Gastroesophageal sphincter (tissue), 4 donors: ENCODE results near the gene ARHGEF26. TPM values are rescaled to one million over a fixed set of nuclear protein-coding genes. Genes with fewer than 3 reads are reported as not detected.

Experiments used
- ATAC-seq: fragments of 150-250 bp; one replicate; pipeline ENCODE4 v1.9.1; 2016; ENCODE audit warnings: mild to moderate bottlenecking, moderate library complexity
- H3K27ac ChIP-seq, 4 donors: fragments of 200-600 bp; sonication (generic) in 3 of 4; 1 replicate in 3 of 4; 2 replicates in 1 of 4; pipeline ENCODE4 v1.5.1; 2016 to 2019
- H3K27me3 ChIP-seq: fragments of 200-600 bp; sonication (generic); one replicate; pipeline ENCODE4 v1.5.1; 2019
- H3K36me3 ChIP-seq, 2 donors: fragments of 200-600 bp; sonication (generic); one replicate each; pipeline ENCODE4 v1.5.1; 2019; ENCODE audit warnings: control low read depth in 1 of 2
- H3K4me1 ChIP-seq, 3 donors: fragments of 200-600 bp; sonication (generic); 1 replicate in 2 of 3; 2 replicates in 1 of 3; pipeline ENCODE4 v1.5.1; 2016 to 2019; ENCODE audit warnings: control low read depth in 2 of 3
- H3K4me3 ChIP-seq, 2 donors: fragments of 200-600 bp; sonication (generic); one replicate each; pipeline ENCODE4 v1.5.1; 2019; ENCODE audit warnings: mild to moderate bottlenecking in 1 of 2, moderate library complexity in 1 of 2
- H3K9me3 ChIP-seq, 3 donors: fragments of 200-600 bp; sonication (generic); one replicate each; pipeline ENCODE4 v1.5.1; 2017 to 2019; ENCODE audit warnings: control low read depth in 2 of 3
- CTCF ChIP-seq, 4 experiments: fragments of 200-600 bp in 2 of 4; fragments of 450-650 bp in 2 of 4; sonication (generic) in 1 of 4; IDR thresholded peaks; one replicate each; pipeline ENCODE4 v1.5.1; 2017 to 2019; ENCODE audit warnings: antibody characterized with exemption in 4 of 4, mild to moderate bottlenecking in 2 of 4, moderate library complexity in 2 of 4
- EP300 ChIP-seq: sonication (generic); formaldehyde crosslinking; IDR thresholded peaks from one replicate; pipeline ENCODE4 v1.6.1; 2017; ENCODE audit warnings: antibody characterized with exemption, mild to moderate bottlenecking
- POLR2A ChIP-seq, 2 donors: fragments of 450-650 bp; IDR thresholded peaks; one replicate each; pipeline ENCODE4 v1.6.1; 2017; ENCODE audit warnings: antibody characterized with exemption in 2 of 2, mild to moderate bottlenecking in 2 of 2, moderate library complexity in 1 of 2
- POLR2AphosphoS5 ChIP-seq: sonication (generic); formaldehyde crosslinking; IDR thresholded peaks from one replicate; pipeline ENCODE4 v1.6.1; 2017; ENCODE audit warnings: antibody characterized with exemption
- WGBS, 2 donors: methylation state at CpG; one replicate each; pipeline ENCODE4 v1.1.5; 2018; ENCODE audit warnings: low coverage in 1 of 2; 5-methylcytosine and 5-hydroxymethylcytosine counted together
- total RNA-seq, 4 donors: library from RNA; depleted of rRNA; stranded (reverse); fragments of >200 nt; gene quantifications; one replicate each; pipeline ENCODE4 v1.1.0, GENCODE V29; 2016

ARHGEF26 gene
- total RNA-seq, 4 donors from 2014 or later = 79.3 to 154 (median 133) TPM

GRCh38 chr3:154217671-154218070, 96.5 kb downstream of the ARHGEF26 start:
- TF ChIP-seq POLR2A (IDR thresholded peaks at IDR 0.05) = no peak
- TF ChIP-seq EP300 = no peak
- no peak for TF ChIP-seq CTCF (IDR thresholded peaks at IDR 0.05)
- no peak for TF ChIP-seq POLR2AphosphoS5
- Histone ChIP-seq H3K4me3 (no peak overlapping the region), H3K4me1 (no peaks in the 10 kb centered on the region), H3K9me3 (no peaks in the 10 kb centered on the region), H3K36me3 (peaks cover 0 to 54% of the 10 kb centered on the region in 2 donors), H3K27ac (no peak overlapping the region), H3K27me3 (no peaks in the 10 kb centered on the region)
- 79 to 85% methylated on average over 6 of the region's 6 CpGs for WGBS, 2 donors
- ATAC-seq = no peak

DNA sequence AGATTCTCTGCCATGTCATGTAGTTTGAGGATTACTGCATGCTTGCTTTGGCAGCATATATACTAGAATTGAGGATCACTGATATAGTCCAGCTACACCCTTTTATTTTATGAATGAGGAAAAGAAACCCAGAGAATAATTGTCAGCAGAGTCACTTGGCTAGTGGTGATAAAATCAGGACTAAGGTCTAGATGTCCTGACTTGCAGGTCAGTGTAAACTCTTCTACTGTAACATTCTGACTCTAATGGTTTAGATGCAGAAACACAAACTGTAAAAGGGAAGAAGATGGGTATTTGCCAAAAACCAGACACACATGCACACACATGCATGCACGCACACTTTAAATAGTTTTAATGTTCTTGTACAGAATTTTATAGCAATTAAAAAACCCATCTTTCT, 97.5 kb downstream of the ARHGEF26 start:
- 95 to 100% methylated on average over 1 of the region's 1 CpG for WGBS, 2 donors
- no peak overlapping the region for H3K4me3 ChIP-seq
- H3K4me1 ChIP-seq = no peaks in the 10 kb centered on the region
- H3K36me3 ChIP-seq = peaks cover 0 to 48% of the 10 kb centered on the region in 2 donors
- H3K27me3 ChIP-seq = no peaks in the 10 kb centered on the region
- no peak for ATAC-seq
- TF ChIP-seq EP300 = no peak
- TF ChIP-seq CTCF (IDR thresholded peaks at IDR 0.05) = no peak
- no peak for TF ChIP-seq POLR2A (IDR thresholded peaks at IDR 0.05)
- TF ChIP-seq POLR2AphosphoS5 = no peak
- no peak overlapping the region for H3K27ac ChIP-seq
- H3K9me3 ChIP-seq = no peaks in the 10 kb centered on the region

DNA sequence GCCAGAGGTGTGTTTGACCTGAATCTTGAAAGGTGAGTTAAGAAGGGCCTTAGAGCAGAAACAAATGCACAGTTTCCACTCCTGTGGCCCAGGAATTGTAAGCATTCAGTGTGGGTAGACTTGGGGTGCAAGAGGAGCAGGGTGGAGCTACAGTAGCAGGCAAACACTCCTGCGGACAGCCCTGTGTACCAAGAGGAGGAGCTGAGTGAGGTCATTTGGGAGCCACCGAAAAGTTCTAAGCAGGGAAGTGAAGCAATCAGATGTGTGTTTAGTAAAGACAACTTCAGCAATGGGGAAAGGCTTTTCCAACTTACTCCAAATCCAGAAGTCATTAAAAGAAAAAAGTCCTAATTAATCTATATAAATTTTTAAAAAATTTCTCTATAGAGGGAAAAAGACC, 99.3 kb downstream of the ARHGEF26 start:
- TF ChIP-seq POLR2A (IDR thresholded peaks at IDR 0.05) (no peak), POLR2AphosphoS5 (no peak), EP300 (no peak), CTCF (IDR thresholded peaks at IDR 0.05) (no peak)
- ATAC-seq = no peak

GRCh38 chr3:154223519-154223918, 102.3 kb downstream of the ARHGEF26 start:
- H3K4me1 ChIP-seq = peaks cover 0 to 23% (median 3%) of the 10 kb centered on the region in 3 donors
- no peaks in the 10 kb centered on the region for H3K27me3 ChIP-seq
- peaks cover 0 to 19% of the 10 kb centered on the region in 2 donors for H3K36me3 ChIP-seq
- H3K4me3 ChIP-seq = no peak overlapping the region
- no peak for TF ChIP-seq POLR2A (IDR thresholded peaks at IDR 0.05)
- TF ChIP-seq EP300 = no peak
- TF ChIP-seq POLR2AphosphoS5 = no peak
- TF ChIP-seq CTCF (IDR thresholded peaks at IDR 0.05) = no peak
- H3K9me3 ChIP-seq = no peaks in the 10 kb centered on the region
- H3K27ac ChIP-seq = peak overlapping the region in 1 of 4 donors; percentile 15
- no peak for ATAC-seq

More for the DNA sequence above, 99.3 kb downstream of the ARHGEF26 start:
- Histone ChIP-seq H3K27me3 (no peaks in the 10 kb centered on the region), H3K4me3 (no peak overlapping the region), H3K4me1 (peaks cover 0 to 14% (median 3%) of the 10 kb centered on the region in 3 donors), H3K36me3 (peaks cover 0 to 35% of the 10 kb centered on the region in 2 donors), H3K27ac (no peak overlapping the region), H3K9me3 (no peaks in the 10 kb centered on the region)
- WGBS, 2 donors = 90 to 92% methylated on average over 2 of the region's 2 CpGs

DNA sequence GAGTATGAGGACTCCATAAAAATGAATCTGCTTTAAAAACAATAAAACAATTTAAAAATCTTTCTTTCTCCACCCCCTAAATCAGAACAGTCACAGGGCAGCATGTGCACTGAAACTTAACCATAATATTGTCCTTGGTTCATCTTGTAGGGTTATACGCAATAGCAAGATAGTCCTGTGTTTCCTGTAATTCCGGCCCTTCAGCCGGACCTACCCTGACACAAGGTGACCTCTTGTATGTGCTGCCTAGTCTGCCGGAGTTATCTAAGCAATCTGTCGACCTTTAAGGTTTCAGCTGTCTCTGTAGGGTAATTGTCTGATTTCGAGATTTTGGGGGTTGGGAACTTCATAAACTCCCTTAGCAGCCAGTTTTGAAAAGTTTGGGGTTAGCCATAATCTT, 103.2 kb downstream of the ARHGEF26 start:
- Histone ChIP-seq H3K9me3 (no peaks in the 10 kb centered on the region), H3K27me3 (no peaks in the 10 kb centered on the region), H3K4me1 (peaks cover 0 to 31% (median 3%) of the 10 kb centered on the region in 3 donors), H3K36me3 (peaks cover 0 to 14% of the 10 kb centered on the region in 2 donors), H3K27ac (peak overlapping the region in 3 of 4 donors; percentile 14 to 43 (median 30)), H3K4me3 (no peak overlapping the region)
- TF ChIP-seq POLR2A (IDR thresholded peaks at IDR 0.05) = no peak
- TF ChIP-seq EP300 = no peak
- no peak for TF ChIP-seq POLR2AphosphoS5
- no peak for TF ChIP-seq CTCF (IDR thresholded peaks at IDR 0.05)
- 53 to 62% methylated on average over 6 of the region's 6 CpGs for WGBS, 2 donors
- ATAC-seq = no peak
